ENCODE data around the gene MAPK8IP3.

The MAPK8IP3 gene

DNA sequence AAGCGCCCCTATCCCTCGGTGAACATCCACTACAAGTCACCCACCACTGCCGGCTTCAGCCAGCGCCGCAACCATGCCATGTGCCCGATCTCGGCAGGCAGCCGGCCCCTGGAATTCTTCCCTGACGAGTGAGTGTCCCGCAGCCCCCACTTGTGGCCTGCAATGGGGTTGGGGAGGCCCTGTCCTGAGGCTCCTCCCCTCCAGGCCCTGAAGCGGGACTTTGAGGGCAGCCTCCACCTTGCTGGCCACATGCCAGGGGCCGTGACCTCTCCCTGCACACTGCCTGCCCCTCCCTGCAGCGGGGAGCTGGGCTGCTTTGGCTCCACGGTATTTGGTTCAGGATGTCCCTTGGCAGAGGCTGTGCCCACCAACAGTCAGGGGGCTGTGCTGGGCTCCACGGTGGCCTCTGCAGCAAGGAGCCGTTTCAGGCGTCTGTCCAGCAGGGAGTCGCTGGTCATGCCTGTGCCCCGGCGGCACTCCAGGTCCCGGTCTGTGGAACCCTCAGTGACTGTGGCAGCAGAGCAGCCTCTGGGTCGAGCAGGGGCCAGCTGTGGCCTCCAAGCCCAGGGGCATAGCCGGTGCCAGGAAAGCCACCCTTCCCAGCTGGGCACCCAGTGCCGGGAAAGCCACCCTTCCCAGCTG, 57.0 kb downstream of the MAPK8IP3 start:
- no peak for DNase-seq

DNA sequence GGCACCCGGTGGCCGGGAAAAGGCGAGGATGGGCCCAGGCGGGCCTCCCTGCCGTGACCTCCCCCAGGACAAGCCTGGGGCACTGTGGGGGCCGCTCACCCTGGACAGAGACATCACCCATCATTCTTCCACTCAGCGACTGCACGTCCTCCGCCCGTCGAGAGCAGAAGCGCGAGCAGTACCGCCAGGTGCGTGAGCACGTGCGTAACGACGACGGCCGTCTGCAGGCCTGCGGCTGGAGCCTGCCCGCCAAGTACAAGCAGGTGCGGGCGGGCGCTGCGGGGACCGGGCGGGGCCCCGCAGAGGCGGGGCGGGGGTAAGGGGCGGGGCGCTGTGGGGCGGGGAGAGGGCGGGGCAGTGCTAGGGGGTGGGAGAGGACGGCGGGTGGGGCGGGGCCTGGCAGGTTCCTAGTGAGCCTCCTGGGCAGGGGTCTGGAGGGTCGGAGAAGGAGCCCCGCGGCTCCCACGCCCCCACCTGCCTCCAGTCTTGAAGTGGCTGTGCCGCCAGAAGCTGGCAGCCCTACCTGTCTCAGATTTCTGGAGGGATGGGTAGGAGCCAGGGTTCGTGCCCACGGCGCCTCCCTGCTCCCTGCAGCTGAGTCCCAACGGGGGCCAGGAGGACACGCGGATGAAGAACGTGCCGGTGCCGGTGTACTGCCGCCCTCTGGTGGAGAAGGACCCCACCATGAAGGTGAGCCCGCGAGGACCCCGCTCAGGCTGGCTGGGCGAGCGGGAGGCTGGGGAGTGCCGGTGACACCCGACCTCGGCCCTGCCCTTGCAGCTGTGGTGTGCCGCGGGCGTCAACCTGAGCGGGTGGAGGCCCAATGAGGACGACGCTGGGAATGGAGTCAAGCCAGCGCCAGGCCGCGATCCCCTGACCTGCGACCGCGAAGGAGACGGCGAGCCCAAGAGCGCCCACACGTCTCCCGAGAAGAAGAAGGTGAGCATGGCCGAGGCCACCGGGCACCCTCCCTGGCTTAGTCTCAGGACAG, 57.8 kb downstream of the MAPK8IP3 start:
- DNase-seq: no peak

DNA sequence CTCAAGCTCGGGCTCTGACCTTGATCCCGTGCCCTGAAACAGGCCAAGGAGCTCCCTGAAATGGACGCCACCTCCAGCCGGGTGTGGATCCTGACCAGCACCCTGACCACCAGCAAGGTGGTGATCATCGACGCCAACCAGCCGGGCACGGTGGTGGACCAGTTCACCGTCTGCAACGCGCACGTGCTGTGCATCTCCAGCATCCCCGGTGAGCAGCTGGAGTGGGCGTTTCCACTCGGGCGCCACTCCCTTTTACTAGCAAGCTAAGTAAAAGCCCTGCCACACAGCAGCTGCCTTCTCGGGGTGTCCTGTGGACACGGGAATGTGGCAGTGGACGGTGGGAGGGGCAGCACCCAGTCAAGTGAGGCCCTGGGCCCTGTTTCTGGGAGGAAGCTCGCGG, 59.0 kb downstream of the MAPK8IP3 start:
- DNase-seq: no peak

DNA sequence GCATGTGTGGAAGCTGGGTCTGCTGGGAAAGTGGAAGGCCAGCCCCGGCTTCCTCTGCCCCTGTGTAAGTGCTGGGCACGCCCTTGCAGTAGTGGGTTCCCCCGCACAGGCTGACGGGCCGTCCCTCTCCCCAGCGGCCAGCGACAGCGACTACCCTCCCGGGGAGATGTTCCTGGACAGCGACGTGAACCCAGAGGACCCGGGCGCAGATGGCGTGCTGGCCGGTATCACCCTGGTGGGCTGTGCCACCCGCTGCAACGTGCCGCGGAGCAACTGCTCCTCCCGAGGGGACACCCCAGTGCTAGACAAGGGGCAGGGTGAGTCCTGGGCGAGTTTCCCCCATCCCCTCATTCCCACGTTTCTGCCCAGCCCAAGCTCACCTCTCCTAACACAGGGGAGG, 59.8 kb downstream of the MAPK8IP3 start:
- no peak for DNase-seq

DNA sequence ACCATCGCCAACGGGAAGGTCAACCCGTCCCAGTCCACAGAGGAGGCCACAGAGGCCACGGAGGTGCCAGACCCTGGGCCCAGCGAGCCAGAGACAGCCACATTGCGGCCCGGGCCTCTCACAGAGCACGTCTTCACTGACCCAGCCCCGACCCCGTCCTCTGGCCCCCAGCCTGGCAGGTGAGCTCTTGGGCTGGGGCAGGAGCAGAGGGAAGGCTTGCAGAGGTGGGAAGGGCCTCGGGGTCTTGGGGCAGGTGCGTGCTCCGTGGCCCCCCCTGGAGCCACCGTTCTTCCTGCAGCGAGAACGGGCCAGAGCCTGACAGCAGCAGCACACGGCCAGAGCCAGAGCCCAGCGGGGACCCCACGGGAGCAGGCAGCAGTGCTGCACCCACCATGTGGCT, 60.2 kb downstream of the MAPK8IP3 start:
- DNase-seq: no peak

DNA sequence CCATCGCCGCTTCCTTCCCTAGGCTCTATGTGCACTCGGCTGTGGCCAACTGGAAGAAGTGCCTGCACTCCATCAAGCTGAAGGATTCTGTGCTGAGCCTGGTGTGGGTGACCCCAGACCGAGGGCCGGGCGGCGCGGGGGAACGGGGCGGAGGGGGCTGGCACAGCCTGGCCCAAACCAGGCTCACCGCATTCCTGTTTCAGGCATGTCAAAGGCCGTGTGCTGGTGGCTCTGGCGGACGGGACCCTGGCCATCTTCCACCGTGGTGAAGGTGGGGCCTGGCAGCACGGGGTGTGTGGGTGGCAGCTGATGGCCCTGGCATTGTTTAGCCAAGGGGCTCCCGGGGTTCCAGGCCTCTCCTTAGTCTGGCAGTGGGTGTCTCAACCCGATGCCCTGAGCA, 60.7 kb downstream of the MAPK8IP3 start:
- DNase-seq: no peak

GRCh38 chr16:1767116-1767994, 61.4 kb downstream of the MAPK8IP3 start:
- no peak for DNase-seq

DNA sequence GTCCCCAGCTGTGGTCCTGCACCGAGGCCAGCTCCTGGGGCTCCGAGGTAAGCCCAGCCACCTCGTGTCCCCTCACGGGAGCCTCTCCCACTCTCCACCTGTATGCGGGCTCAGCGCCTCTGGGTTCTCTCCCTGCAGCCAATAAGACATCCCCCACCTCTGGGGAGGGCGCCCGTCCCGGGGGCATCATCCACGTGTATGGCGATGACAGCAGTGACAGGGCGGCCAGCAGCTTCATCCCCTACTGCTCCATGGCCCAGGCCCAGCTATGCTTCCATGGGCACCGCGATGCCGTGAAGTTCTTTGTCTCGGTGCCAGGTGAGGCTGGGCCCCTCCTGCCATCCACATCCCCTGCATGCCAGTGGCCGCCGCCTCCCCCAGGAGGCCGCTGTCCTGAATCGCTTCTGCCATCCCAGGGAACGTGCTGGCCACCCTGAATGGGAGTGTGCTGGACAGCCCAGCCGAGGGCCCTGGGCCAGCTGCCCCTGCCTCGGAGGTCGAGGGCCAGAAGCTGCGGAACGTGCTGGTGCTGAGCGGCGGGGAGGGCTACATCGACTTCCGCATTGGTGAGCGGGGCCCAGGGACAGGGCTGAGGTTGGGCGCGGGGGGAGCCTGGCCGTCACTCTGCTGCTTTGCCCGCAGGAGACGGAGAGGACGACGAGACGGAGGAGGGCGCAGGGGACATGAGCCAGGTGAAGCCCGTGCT, 62.2 kb downstream of the MAPK8IP3 start:
- DNase-seq: no peak

DNA sequence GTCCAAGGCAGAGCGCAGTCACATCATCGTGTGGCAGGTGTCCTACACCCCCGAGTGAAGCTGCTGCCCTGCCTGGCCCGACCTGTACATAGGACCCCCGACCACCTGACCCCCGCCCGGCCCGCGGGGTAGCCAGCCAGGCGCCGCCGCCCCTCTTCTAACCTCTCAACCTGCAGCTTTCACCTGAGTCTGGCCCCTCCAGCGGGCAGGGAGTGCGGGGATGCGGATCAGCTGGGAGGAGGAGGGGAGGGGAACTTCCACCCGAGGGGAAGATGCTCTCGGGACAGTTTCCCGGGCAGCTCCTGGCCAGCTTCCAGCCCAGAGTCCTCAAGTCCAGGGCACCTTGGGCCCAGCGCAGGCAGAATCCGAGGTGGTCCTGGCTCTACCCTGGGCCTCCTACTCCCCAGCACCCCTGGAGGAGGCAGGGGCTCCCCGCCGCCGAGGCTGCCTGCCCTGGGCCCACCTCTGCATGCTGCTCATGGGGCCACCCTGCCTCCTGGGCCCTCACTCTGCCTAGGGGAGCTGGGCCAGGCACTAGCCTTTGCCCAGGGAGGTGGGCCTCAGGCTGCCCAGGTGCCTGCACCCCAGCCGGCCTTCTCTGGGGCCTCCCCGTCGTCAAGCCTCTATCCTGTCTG, 62.9 kb downstream of the MAPK8IP3 start:
- no peak for DNase-seq

GRCh38 chr16:1769402-1770300, 63.7 kb downstream of the MAPK8IP3 start:
- DNase-seq: no peak

- DNase-seq: no peak
Observed at GRCh38 chr16:1770328-1771187, 64.6 kb downstream of the MAPK8IP3 start.

GRCh38 chr16:1771188-1771863, 65.3 kb downstream of the MAPK8IP3 start, which contains the start of gene NME3:
NME3 (minus strand) TSS chr16:1771543; CDS start chr16:1771534, 9 bp downstream.
- no peak for DNase-seq

DNA sequence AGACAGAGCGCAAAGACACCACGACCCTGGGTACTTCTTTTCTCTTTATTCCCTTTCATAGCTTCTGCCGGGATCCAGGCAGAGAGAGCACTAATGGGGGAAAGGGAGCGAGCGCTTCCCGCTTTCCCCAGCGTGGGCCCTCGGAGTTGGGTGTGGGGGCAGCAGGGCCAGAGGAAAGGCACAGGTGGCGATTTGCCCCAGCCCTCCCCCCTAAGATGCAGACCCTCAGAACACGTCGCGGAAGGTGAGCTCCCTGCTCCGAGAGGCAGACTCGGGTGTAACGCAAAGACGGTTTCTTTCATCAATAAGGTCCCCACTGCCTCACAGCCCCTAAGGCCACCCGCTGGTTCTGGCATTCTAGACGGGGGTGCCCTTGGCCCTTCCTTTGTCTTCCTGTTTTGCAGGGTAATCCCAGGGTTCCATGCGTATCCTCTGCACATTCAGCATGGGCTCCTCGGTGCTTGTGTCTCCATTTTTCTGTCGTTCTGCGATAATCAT, 65.9 kb downstream of the MAPK8IP3 start:
- DNase-seq: no peak

GRCh38 chr16:1772362-1772907, 66.4 kb downstream of the MAPK8IP3 start, which contains the start of gene EME2:
EME2 (plus strand) TSS chr16:1772810; CDS start chr16:1773228, 418 bp downstream.
- no peak for DNase-seq

- peak; percentile 68 for DNase-seq
Observed at GRCh38 chr16:1772908-1773702, 67.1 kb downstream of the MAPK8IP3 start, which contains the start of gene MRPS34. MRPS34 (minus strand) TSS chr16:1773134; CDS start chr16:1773119, 15 bp downstream.

- DNase-seq: no peak
Observed at GRCh38 chr16:1773703-1774447, 67.9 kb downstream of the MAPK8IP3 start.

DNA sequence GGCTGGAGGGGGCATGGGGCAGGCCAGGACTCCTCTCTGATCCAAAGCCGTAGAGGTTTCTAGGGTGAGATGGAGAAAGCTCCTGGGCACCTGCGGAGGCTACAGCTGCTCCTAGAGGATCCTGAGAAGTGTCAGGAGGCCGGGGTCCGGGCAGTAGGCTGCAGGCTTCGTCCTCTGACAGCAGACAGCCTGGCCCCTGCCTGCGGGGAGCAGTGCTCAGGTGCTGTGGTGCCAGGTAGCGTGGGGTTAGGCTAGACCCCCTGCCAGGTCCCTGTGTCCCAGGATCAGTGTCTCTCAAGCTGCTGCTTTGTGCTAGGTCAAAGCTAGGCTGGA, 68.4 kb downstream of the MAPK8IP3 start:
- DNase-seq: no peak

All from NK-92 treated with Interleukin-12 subunit alpha and Interleukin-12 subunit beta, amount 100 ng/mL, for 24 hours (cell line).